Mucosa of rectum (tissue), 2 donors: Measurements from ENCODE around the gene BLOC1S1.
"Not testable (repeated sequence)": the region's sequence is repeated elsewhere in the genome, so short reads cannot be mapped to it uniquely, and the experiment has no call there.

Source experiments
- H3K27ac ChIP-seq, 2 donors: one replicate each; pipeline ENCODE4 v1.7.0; 2013; ENCODE audit warnings: inconsistent platforms in 2 of 2, low read depth in 2 of 2, low read length in 2 of 2
- H3K27me3 ChIP-seq, 2 donors: one replicate each; pipeline ENCODE4 v1.7.0; 2013; ENCODE audit warnings: low read length in 2 of 2; ENCODE audit not compliant: control insufficient read depth in 2 of 2, insufficient read depth in 2 of 2
- H3K36me3 ChIP-seq, 2 donors: one replicate each; pipeline ENCODE4 v1.7.0; 2013; ENCODE audit warnings: low read length in 2 of 2; ENCODE audit not compliant: control insufficient read depth in 2 of 2, insufficient read depth in 2 of 2
- H3K4me1 ChIP-seq, 2 donors: one replicate each; pipeline ENCODE4 v1.7.0; 2013; ENCODE audit warnings: low read length in 2 of 2, mild to moderate bottlenecking in 1 of 2; ENCODE audit not compliant: control insufficient read depth in 2 of 2, insufficient read depth in 2 of 2
- H3K4me3 ChIP-seq, 2 donors: one replicate each; pipeline ENCODE4 v1.7.0; 2013; ENCODE audit warnings: low read length in 2 of 2
- H3K9ac ChIP-seq, 2 donors: one replicate each; pipeline ENCODE4 v1.7.0; 2013; ENCODE audit warnings: low read length in 2 of 2, low read depth in 1 of 2, mild to moderate bottlenecking in 1 of 2
- H3K9me3 ChIP-seq, 2 donors: one replicate each; pipeline ENCODE4 v1.7.0; 2013; ENCODE audit warnings: low read length in 2 of 2; ENCODE audit not compliant: control insufficient read depth in 2 of 2
- donor health status: healthy.
- donor health status: Normal muscosa, but diverticular disease.

BLOC1S1 gene

DNA sequence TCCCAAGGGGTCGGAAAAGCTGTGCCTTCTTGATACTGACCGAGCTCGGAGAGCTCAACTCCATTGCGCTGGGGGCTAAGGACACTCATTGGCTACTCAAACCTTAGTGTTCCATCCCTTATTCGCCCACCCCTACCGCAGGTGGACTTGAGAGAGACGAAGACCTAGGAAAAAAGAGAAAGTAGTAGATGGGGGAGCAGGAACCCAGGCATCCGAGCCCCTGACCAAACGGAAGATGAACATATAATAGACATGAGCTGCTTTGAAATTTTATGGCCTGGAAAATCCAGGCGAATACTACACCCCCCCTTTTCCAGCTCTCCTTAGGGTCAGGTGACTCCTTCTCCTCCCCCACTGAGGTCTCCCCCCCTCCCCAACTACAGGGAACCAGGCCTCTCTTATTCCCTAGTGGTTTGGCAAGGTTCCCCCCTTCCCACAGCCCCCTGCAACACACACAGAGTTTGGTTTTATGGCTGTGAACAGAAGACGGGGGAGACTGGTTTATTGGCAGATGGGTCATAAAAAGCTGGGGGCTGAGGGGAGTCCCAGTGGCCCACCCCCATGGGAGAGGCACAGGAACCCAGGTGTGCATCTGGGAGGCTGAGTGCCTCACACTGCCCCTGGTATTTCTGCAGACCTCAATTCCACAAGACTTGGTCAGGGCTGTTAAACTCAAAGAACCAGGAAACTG lies 28.6 kb downstream of the BLOC1S1 start:
- Histone ChIP-seq H3K9me3 (no peaks in the 10 kb centered on the region), H3K27ac (no peak overlapping the region), H3K9ac (peak overlapping the region; percentile 4 to 47), H3K27me3 (peaks cover 5 to 10% of the 10 kb centered on the region in 2 donors), H3K4me1 (peaks cover 10 to 11% of the 10 kb centered on the region in 2 donors), H3K36me3 (peaks cover 0 to 5% of the 10 kb centered on the region in 2 donors), H3K4me3 (peak overlapping the region; percentile 66 to 72)

DNA sequence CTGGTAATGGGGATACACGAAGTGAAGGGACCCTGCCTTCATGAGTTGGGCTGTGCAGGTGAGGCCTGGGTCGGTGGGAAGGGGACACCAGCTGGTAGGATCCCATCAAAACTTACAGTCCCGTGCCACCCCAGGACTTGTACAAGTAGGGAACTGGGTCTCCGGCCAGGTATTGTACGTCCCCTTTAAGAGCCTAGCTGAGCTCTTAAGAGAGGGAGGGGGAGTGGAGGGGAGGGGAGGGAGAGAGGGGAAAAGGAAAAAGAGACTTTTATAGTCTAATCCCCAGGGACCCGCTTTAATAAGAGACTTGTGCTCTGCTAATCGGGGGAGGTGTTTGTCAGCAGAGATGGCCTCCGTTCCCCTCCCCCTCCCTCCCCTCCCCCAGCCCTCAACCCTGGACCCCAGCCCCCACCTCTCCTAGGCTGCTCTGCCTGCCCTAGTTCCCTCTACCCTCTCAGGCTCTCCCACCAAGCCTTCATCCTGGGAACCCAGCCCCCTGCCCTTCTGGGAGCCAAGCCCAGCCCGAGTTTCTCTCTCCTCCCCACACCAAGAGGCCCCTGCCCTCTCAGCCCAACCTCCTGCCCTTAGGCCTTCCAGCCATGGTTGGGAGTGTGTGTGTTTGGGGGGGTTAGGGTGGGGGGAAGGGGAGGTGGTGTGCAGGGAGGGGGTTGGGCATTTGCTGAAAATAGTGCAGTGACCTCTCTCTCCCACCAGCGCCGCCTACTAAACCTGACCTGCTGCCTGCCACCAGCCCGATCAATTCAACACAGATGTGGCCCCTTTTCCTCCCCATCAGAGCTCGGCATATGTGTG lies 29.7 kb downstream of the BLOC1S1 start:
- H3K9ac ChIP-seq = no peak overlapping the region
- H3K4me3 ChIP-seq = peak overlapping the region in 1 of 2 donors; percentile 33
- peaks cover 5 to 10% of the 10 kb centered on the region in 2 donors for H3K27me3 ChIP-seq
- H3K4me1 ChIP-seq = peaks cover 10 to 11% of the 10 kb centered on the region in 2 donors
- no peaks in the 10 kb centered on the region for H3K9me3 ChIP-seq
- H3K27ac ChIP-seq = peak overlapping the region in 1 of 2 donors; percentile 6
- peaks cover 0 to 5% of the 10 kb centered on the region in 2 donors for H3K36me3 ChIP-seq

DNA sequence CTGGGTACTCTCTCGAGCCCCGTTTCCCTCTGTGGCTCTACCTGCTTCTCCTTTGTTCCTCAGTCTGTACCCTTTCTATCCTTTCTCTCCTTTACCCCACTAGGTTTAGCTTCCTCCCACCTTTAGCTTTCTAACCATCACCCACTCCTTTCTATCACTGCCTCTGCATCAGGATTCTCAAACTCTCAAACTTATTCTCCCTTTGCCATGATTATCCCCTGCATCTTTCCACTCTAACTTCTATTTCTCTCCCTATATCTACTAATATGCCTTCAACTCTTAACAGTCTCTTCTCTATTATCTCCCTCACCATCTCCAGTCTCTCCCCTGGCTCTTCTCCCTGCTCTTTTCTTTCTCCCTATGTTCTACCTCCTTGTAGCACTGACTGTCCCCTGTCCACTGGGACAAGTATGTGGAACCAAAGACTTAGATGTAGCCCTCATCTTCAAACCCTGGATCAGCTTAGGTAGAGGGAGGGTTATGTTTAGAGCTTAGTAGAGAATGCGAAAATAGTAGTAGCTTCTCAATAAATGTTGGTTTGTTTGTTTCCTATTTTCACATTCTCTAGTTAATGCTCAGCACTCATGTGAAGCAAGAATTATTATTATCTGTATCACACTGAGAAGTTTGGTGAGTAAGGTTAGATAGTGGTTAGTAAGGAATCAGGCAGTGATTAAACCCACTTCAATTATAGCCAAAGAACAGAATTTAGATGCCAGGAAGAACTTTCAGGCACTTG lies 30.5 kb downstream of the BLOC1S1 start:
- H3K27ac ChIP-seq = peak overlapping the region in 1 of 2 donors; percentile 6
- no peaks in the 10 kb centered on the region for H3K9me3 ChIP-seq
- no peak overlapping the region for H3K4me3 ChIP-seq
- H3K27me3 ChIP-seq = peaks cover 5 to 10% of the 10 kb centered on the region in 2 donors
- H3K9ac ChIP-seq = no peak overlapping the region
- H3K4me1 ChIP-seq = peaks cover 10 to 11% of the 10 kb centered on the region in 2 donors
- H3K36me3 ChIP-seq = peaks cover 3 to 5% of the 10 kb centered on the region in 2 donors

DNA sequence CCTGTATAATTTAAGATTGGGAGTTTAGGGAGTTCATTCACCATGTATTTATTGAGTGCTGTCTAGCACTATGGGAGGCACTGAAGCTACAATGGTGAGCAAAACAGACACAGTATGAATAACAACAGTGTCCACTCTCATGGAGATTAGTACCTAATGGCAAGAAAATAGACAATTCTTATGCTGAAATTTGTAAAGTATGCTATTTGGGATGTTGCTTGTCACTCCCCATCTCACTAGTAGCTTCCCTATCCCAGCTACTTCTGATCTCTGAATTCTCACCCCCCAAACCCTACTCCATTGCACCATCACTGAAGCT lies 31.0 kb downstream of the BLOC1S1 start:
- Histone ChIP-seq H3K27ac (no peak overlapping the region), H3K9ac (no peak overlapping the region), H3K4me3 (no peak overlapping the region), H3K9me3 (no peaks in the 10 kb centered on the region), H3K36me3 (peaks cover 8 to 10% of the 10 kb centered on the region in 2 donors), H3K27me3 (peaks cover 5 to 8% of the 10 kb centered on the region in 2 donors), H3K4me1 (peaks cover 10 to 11% of the 10 kb centered on the region in 2 donors)

- Histone ChIP-seq H3K9ac (no peak overlapping the region), H3K36me3 (peaks cover 23 to 24% of the 10 kb centered on the region in 2 donors), H3K27me3 (peaks cover 5% of the 10 kb centered on the region in 2 donors), H3K4me3 (no peak overlapping the region), H3K27ac (no peak overlapping the region), H3K9me3 (no peaks in the 10 kb centered on the region), H3K4me1 (peaks cover 7 to 9% of the 10 kb centered on the region in 2 donors)
These were observed 32.6 kb downstream of the BLOC1S1 start for GRCh38 chr12:55748230-55748993.

DNA sequence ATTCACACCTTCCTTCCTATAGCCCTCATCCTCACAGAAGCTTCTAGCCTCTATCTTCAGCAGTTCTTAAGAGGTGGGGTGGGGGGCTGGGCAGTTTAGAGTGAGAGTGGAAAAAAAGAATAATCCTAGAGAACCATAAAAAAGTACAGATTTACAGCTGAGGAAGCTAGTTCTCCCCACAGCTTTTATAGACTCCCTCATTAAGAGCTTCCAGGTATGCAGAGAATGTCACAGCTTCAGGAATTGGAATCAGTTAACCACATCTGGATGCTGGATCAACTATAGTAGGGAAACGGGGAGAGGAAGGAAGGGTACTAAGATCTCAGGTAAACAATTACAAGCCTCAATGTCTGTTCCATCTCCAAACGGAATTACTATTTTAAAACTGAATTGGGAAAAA lies 39.4 kb downstream of the BLOC1S1 start:
- Histone ChIP-seq H3K4me1 (no peaks in the 10 kb centered on the region), H3K4me3 (no peak overlapping the region), H3K9me3 (no peaks in the 10 kb centered on the region), H3K9ac (no peak overlapping the region), H3K36me3 (peaks cover 47 to 66% of the 10 kb centered on the region in 2 donors), H3K27me3 (no peaks in the 10 kb centered on the region), H3K27ac (no peak overlapping the region)

DNA sequence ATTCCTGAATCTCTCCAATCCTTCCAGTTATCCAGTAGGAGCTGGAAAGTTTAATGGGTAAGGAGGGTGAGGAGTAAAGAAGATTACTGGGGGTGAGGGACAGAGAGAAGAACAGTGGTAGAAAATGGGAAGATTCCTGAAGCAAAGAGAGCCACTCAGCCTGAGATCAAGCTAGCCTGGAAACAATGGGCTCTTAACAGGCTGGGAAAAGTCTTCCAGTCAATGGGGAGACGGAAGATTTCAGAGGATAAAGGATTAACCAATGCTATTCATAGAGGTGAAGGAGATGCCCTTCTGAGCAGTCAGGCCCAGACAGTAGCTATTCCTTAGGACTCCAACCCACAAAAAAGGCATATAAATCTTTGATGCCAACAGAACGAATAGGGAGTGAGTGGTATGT lies 41.9 kb downstream of the BLOC1S1 start:
- H3K27me3 ChIP-seq = no peaks in the 10 kb centered on the region
- no peak overlapping the region for H3K9ac ChIP-seq
- H3K27ac ChIP-seq = no peak overlapping the region
- H3K4me1 ChIP-seq = no peaks in the 10 kb centered on the region
- H3K9me3 ChIP-seq = no peaks in the 10 kb centered on the region
- H3K4me3 ChIP-seq = no peak overlapping the region
- peaks cover 37 to 57% of the 10 kb centered on the region in 2 donors for H3K36me3 ChIP-seq

GRCh38 chr12:55758575-55758974 lies 42.7 kb downstream of the BLOC1S1 start:
- not testable (repeated sequence) for H3K4me3 ChIP-seq, H3K27ac ChIP-seq, H3K9ac ChIP-seq, H3K27me3 ChIP-seq, H3K4me1 ChIP-seq, H3K9me3 ChIP-seq
- H3K36me3 ChIP-seq = peaks cover 31 to 52% of the 10 kb centered on the region in 2 donors

DNA sequence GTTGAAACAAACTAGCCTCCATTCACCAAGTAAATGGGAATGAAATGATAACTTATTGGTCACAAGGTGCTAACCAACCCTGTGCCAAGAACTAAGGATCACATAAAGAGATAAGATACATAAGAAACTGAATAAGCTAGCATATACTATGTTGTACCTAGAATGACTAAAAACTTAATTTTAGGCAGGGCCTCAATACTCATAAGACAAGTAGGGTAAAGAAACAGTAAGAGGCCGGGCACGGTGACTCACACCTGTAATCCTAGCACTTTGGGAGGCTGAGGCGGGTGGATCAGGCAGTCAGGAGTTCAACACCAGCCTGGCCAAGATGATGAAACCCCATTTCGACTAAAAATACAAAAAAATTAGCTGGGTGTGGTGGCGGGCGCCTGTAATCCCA lies 44.8 kb downstream of the BLOC1S1 start:
- Histone ChIP-seq H3K27me3 (no peaks in the 10 kb centered on the region), H3K27ac (no peak overlapping the region), H3K9ac (no peak overlapping the region), H3K4me3 (no peak overlapping the region), H3K9me3 (no peaks in the 10 kb centered on the region), H3K4me1 (no peaks in the 10 kb centered on the region), H3K36me3 (peaks cover 31 to 50% of the 10 kb centered on the region in 2 donors)
